Measurements from ENCODE around the gene IGF2.

DNA sequence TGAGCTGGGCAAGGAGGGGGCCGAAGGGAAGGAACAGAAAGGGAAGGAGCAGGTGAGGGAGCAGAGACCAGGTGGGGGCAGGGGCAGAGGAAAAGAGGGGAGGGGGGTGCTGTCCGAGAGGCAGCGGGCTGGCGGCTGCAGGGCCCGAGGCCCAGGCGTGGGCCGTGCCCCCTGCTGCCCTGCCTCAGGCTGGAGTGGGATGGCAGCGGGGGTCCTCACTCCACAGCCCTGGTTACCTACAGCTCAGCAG lies 2.3 kb downstream of the IGF2 start:
- TF ChIP-seq, protein P1, sequence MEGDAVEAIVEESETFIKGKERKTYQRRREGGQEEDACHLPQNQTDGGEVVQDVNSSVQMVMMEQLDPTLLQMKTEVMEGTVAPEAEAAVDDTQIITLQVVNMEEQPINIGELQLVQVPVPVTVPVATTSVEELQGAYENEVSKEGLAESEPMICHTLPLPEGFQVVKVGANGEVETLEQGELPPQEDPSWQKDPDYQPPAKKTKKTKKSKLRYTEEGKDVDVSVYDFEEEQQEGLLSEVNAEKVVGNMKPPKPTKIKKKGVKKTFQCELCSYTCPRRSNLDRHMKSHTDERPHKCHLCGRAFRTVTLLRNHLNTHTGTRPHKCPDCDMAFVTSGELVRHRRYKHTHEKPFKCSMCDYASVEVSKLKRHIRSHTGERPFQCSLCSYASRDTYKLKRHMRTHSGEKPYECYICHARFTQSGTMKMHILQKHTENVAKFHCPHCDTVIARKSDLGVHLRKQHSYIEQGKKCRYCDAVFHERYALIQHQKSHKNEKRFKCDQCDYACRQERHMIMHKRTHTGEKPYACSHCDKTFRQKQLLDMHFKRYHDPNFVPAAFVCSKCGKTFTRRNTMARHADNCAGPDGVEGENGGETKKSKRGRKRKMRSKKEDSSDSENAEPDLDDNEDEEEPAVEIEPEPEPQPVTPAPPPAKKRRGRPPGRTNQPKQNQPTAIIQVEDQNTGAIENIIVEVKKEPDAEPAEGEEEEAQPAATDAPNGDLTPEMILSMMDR (IDR thresholded peaks at IDR 0.05) = no peak
- TF ChIP-seq POLR2A (IDR thresholded peaks at IDR 0.05) = no peak

Measured in testis (tissue), 2 donors.